GM18520 (cell line): ENCODE measurements around the gene GOLGA8R.
"Not testable (repeated sequence)": the region's sequence is repeated elsewhere in the genome, so short reads cannot be mapped to it uniquely, and the experiment has no call there.

ENCODE experiments used
- ATAC-seq: cut with Tn5 transposase; IDR thresholded peaks from one replicate; pipeline ENCODE4 v1.9.1; 2021; ENCODE audit not compliant: unreplicated experiment

GOLGA8R gene, protein sequence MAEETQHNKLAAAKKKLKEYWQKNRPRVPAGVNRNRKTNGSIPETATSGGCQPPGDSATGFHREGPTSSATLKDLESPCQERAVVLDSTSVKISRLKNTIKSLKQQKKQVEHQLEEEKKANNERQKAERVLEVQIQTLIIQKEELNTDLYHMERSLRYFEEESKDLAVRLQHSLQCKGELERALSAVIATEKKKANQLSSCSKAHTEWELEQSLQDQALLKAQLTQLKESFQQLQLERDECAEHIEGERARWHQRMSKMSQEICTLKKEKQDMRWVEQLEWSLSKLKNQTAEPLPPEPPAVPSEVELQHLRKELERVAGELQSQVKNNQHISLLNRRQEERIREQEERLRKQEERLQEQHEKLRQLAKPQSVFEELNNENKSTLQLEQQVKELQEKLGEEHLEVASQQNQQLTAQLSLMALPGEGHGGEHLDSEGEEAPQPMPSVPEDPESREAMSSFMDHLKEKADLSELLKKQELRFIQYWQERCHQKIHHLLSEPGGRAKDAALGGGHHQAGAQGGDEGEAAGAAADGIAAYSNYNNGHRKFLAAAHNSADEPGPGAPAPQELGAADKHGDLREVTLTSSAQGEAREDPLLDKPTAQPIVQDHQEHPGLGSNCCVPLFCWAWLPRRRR

DNA sequence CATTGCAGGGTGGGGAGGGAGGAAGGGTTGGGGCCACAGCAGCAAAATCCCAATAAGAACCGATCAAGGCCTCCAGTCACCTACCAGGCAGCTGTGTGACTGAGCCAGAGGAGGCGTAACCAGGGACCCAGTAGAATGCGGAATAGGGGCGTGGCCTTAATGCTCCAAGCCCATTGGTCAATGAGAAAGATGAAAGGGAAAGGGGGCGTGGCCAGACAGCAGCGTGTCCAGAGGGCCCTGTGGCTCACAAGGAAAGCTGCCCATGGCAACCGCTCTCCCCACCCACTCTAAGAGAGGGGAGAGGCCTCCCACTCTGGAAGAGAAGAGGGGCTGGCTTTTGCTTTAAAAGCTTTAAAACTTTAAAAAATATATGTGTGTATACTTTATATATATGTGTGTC, at the start of gene GOLGA8R:
GOLGA8R (minus strand) TSS at position 101 of the 400 bp plus-strand sequence; CDS start at position 3, 98 bp downstream.
- not testable (repeated sequence) for ATAC-seq

DNA sequence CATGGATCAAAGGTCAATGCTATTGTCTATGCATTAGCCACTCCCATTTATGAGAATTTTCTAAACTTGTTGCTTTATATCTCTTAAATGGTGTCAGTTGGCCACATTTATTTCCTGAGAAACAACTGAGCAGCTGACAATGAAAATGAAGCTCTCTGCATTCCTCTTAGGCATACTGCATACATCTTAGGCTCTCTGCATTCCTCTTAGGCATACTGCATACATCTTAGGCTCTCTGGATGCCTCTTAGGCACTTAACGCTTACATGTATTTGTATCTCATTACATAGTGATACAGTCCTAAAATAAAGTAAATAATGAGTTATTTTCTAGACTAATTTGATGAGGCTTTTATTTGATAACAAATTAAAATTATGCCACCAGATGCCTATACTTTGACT, 49.8 kb upstream of the GOLGA8R start:
- ATAC-seq = not testable (repeated sequence)

DNA sequence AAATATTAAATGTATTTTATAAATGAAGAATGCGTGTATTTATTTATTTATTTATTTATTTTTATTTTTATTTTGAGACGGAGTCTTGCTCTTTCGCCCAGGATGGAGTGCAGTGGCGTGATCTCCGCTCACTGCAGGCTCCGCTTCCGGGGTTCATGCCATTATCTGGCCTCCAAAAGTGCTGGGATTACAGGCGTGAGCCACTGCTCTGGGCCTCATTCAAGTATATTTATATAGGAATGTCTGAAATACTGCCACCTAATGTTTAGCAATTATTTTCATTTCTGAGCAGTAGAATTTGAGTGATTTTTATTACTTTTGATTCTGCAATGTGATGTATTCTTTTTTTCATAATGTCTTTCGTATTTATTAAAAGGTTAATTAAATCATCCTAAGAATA, 48.1 kb upstream of the GOLGA8R start:
- ATAC-seq = not testable (repeated sequence)

DNA sequence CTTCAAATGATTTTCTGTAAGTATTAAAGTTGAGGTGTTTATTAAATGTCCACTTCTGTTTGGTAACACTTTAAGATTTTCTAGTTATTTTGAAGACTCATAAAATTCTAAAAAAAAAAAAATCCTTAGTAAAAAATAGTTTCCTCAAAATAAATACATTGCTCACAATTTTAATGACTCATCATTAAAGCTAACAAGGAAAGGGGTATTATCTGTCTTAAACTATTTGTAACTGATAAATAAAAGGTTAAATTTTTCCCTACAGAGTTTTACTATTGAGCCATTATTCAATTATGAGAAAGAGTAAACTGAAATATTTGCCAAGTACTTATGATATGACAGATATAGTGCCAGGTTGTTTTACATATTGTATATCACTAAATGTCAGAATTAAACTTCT, 38.6 kb upstream of the GOLGA8R start:
- not testable (repeated sequence) for ATAC-seq

DNA sequence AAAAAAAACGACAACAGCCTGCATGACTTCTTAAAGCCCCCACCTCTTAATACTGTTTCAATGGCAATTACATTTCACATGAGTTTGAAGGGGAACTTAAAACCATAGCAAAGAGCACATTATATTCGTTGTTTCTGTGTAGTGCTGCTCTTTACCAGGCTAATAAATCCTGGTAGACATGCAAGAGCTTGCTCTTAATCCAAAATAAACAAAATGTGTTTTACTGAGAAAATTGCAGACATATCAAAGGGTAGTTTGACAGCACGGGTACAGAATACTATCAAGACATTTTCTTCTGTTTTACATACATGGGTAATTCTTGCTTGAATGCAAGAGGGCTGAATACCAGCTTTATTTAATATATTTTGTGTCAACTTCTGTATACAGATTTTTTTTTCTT, 24.3 kb upstream of the GOLGA8R start:
- not testable (repeated sequence) for ATAC-seq

GRCh38 chr15:30435878-30436277, 21.8 kb upstream of the GOLGA8R start:
- not testable (repeated sequence) for ATAC-seq

DNA sequence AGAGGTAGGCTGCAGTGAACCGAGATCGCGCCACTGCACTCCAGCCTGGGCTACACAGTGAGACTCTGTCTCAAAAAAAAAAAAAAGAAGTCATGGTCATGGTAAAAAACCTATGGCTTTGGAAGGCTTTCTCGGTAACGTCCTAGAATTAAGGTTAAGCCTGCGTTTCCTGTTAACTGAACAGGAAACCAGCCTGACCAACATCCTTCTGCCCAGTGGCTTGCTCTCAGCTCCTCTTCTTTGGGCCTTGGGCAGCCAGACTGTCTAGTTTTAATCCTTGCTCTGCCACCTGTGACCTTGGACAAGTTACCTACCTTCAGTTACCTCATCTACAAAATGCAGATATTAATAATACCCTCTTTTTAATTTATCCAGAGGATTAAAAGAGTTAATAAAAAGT, 6.7 kb upstream of the GOLGA8R start:
- ATAC-seq = not testable (repeated sequence)

GRCh38 chr15:30407636-30408035, 6.4 kb downstream of the GOLGA8R start:
- not testable (repeated sequence) for ATAC-seq

DNA sequence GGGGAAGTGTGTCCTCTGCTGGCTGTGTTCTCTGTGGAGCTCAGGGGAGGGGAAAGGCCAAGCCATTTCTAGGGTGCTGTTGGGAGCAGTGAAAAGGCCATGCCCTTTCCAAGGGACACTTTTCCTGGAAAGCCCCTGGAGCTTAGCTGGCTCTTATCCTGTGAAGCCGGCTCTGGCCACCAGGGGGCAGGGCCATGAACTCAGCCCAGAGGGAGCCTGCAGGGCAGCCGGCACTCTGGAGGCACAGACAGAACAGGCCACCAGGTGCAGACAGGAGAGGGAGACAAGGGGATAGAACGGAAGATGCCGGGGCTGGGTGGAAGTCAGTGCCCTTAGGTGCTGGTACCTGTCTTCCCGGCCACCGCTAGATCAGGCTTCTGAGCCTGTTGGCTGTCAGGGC, 15.1 kb downstream of the GOLGA8R start:
- not testable (repeated sequence) for ATAC-seq

GRCh38 chr15:30393664-30393991, 20.4 kb downstream of the GOLGA8R start:
- not testable (repeated sequence) for ATAC-seq

DNA sequence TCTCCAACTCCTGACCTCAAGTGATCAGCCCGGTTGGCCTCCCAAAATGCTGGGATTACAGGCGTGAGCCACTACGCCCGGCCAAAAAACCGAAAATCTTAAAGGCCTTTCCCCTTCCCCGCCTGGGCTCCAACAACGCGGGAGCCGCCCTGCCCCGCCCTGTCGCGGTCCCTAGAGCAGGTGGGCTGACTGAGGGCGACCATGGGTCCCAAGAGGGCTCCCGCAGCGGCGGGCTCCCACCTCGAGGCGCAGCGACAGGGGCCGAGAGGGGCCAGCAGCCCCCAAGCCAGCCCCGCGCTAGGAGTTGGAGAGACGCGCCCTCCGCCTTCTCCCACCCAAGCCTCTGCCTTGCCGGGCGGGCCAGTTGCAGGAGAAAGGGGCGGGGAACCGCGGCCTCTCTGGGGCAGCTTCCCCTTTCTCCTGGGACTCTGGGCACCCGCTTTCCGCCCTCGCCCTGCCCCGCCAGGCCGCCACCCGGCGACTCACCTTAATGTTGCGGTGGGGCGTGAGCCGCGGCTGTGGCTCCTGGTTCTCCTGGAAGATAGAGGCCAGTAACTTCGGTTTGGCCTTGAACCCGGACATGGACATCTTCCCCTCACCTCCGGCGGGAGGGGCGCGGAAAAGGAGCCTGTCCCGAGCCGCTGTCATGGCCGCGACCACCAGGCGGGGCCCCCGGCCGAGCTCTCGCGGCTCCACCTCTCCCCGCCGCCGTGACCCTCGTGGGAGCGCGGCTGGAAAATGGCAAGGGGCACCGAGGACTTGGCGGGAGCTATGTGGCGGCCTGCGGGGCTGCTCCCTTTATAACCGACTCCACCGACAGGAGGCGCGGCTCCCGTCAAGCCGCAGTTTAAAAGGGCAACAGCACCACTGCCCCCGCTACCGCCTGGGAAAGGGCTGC, 21.0 kb downstream of the GOLGA8R start, which contains the start of gene CHRFAM7A:
CHRFAM7A (minus strand) TSS at position 775 of the 898 bp plus-strand sequence. CDS start 10,189 bp downstream, outside the sequence.
- ATAC-seq = not testable (repeated sequence)

GRCh38 chr15:30386318-30386887, 27.7 kb downstream of the GOLGA8R start:
- ATAC-seq = not testable (repeated sequence)

GRCh38 chr15:30377082-30377413, 37.0 kb downstream of the GOLGA8R start:
- ATAC-seq = not testable (repeated sequence)

- not testable (repeated sequence) for ATAC-seq
These were observed 37.5 kb downstream of the GOLGA8R start for GRCh38 chr15:30376375-30377081.

GRCh38 chr15:30375872-30376271, 38.2 kb downstream of the GOLGA8R start:
- not testable (repeated sequence) for ATAC-seq

GRCh38 chr15:30374862-30375261, 39.2 kb downstream of the GOLGA8R start:
- ATAC-seq = not testable (repeated sequence)

GRCh38 chr15:30368271-30368670, 45.8 kb downstream of the GOLGA8R start:
- ATAC-seq = not testable (repeated sequence)

DNA sequence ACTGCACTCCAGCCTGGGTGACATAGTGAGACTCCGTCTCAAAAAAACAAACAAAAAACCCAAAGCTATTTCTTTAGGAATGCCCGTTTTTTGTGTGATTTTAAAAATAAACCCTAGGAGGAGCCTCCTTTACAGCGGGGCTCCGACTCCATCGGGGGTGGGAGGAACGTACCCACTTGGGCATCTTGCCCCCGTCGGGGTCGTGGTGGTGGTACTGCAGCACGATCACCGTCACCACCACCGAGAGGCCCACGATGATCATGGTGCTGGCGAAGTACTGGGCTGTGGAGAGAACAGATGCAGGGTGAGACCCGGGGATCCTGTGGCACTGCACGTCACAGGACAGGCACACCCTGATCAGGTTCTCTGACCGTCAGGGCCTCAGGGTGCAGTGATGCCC, 46.8 kb downstream of the GOLGA8R start:
- not testable (repeated sequence) for ATAC-seq

DNA sequence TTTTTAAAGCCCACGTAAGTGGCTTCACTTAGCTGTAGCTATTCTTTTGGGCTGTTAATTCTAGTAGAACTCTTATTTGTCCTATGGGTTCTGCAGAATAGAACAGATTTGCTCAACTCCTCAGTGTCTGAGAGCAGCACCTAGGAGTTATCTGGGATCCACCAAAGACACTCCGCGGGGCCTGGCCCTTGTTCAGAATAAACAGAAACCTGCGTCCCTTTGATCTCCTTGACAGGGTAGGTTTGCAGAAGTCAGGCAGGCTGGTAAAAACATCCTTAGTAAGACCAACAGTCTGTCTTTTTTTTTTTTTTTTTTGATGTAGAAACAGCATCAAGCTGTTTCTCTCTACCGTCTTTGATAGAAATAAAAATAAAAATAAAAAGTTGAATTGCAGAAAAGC, 52.7 kb downstream of the GOLGA8R start:
- ATAC-seq = not testable (repeated sequence)

DNA sequence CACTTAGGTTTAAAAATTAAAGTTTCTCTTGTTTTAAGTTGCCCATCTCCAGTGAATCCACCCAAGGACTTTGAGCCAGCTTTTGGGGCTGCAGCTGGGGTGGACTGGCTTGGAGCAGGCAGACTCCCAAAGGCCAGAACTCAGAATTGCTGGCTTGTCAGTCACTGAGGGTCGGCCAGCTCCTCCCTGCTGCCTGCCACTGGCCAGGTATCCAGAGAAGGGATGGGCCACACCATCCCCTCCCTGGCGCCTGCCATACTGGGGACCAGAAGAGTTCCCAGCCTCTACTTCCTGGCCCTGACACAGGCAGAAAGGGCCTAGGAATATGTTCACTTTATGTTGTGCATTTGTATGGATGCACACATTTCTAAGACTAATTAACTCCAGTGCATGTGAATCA, 53.1 kb downstream of the GOLGA8R start:
- not testable (repeated sequence) for ATAC-seq
